Sigmoid colon (tissue), 3 donors: ENCODE measurements around the gene CALHM4.

ENCODE experiments used
- POLR2A ChIP-seq, 2 donors: fragments of 450-650 bp; IDR thresholded peaks; one replicate each; pipeline ENCODE4 v1.6.1; 2016; ENCODE audit warnings: antibody characterized with exemption in 2 of 2, mild to moderate bottlenecking in 2 of 2, moderate library complexity in 2 of 2
- TF ChIP-seq, protein P1 (sequence below), 4 experiments: fragments of 450-650 bp in 3 of 4; fragments of 200-600 bp in 1 of 4; IDR thresholded peaks; one replicate each; pipeline ENCODE4 v1.5.1; 2016 to 2019; ENCODE audit warnings: antibody characterized with exemption in 4 of 4, mild to moderate bottlenecking in 3 of 4, moderate library complexity in 2 of 4

DNA sequence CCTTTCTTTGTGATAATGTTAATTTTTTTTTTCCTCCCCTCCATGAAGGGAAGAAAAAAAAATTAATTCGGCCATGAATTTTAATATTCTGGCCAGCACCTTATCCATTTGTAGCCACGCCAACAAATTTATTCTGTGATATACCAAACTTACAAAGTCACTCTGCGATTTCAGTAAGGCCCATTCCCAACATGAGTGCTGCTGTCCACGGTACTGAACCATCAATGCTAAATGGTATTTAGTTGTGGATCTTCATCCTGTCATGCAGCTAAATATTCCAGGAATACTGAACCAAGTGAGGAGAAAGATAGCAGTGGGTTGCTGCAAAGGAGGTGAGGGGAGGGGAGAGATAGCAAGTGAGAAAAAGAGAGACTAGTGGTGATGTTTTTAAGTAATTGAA lies 43.3 kb downstream of the CALHM4 start:
- TF ChIP-seq, protein P1, sequence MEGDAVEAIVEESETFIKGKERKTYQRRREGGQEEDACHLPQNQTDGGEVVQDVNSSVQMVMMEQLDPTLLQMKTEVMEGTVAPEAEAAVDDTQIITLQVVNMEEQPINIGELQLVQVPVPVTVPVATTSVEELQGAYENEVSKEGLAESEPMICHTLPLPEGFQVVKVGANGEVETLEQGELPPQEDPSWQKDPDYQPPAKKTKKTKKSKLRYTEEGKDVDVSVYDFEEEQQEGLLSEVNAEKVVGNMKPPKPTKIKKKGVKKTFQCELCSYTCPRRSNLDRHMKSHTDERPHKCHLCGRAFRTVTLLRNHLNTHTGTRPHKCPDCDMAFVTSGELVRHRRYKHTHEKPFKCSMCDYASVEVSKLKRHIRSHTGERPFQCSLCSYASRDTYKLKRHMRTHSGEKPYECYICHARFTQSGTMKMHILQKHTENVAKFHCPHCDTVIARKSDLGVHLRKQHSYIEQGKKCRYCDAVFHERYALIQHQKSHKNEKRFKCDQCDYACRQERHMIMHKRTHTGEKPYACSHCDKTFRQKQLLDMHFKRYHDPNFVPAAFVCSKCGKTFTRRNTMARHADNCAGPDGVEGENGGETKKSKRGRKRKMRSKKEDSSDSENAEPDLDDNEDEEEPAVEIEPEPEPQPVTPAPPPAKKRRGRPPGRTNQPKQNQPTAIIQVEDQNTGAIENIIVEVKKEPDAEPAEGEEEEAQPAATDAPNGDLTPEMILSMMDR (IDR thresholded peaks at IDR 0.05), result no peak
- TF ChIP-seq POLR2A (IDR thresholded peaks at IDR 0.05), result no peak
